ENCODE measurements around the gene ATOH8. TPM values are rescaled to one million over a fixed set of nuclear protein-coding genes. Genes with fewer than 3 reads are reported as not detected.

ATOH8 gene
- polyA plus RNA-seq, 2 of the 4 experiments (the other 2 are of a cell fraction): 1.8 to 20.0 TPM

- H3K4me1 ChIP-seq: peaks cover 24% of the 10 kb centered on the region
- no peak for FAIRE-seq
- 57% methylated on average over 9 of the region's 10 CpGs for WGBS (ENCODE audit: missing lambda C conversion rate)
- peak overlapping the region; percentile 21 to 37; a peak in 3 of 6 replicates for H3K27ac ChIP-seq
- H3K9me3 ChIP-seq: no peaks in the 10 kb centered on the region
- DNase-seq (ENCODE audit: low read depth in 1 of 2, low spot score in 1 of 2): no peak
- POLR2A ChIA-PET: no interaction called here
- CTCF ChIA-PET: interaction anchor here (0.9 to 35.1 kb wide), 50 partner anchors 11 to 658 kb away, joined by 3 to 1675 read pairs (median 6); partner anchors contain the start of genes ATOH8, GNLY and ST3GAL5
- ATAC-seq: peak; percentile 25 to 28; a peak in 3 of 6 replicates
- no peak overlapping the region for H3K4me3 ChIP-seq
- H3K4me2 ChIP-seq: no peak overlapping the region
- TF ChIP-seq RFX5 (IDR thresholded peaks at IDR 0.05) (no peak), USF2 (IDR thresholded peaks at IDR 0.05) (no peak), HMGXB4 (CRISPR knock-in tag; IDR thresholded peaks at IDR 0.05; ENCODE audit: borderline replicate concordance) (no peak), POLR2AphosphoS2 (conservative IDR thresholded peaks at IDR 0.05; ENCODE audit: low read length) (no peak), ZSCAN20 (CRISPR knock-in tag; IDR thresholded peaks at IDR 0.05) (no peak), SMC3 (IDR thresholded peaks at IDR 0.05) (no peak), MYC (IDR thresholded peaks at IDR 0.05; ENCODE audit: borderline replicate concordance, low read length) (no peak), MAZ (IDR thresholded peaks at IDR 0.05; ENCODE audit: borderline replicate concordance, low read depth, low read length) (no peak), NR3C1 (IDR thresholded peaks at IDR 0.05) (no peak), CBX8 (IDR thresholded peaks at IDR 0.05) (no peak), BHLHE40 (IDR thresholded peaks at IDR 0.05; ENCODE audit: low read depth, low read length) (no peak), ATOH8 (CRISPR knock-in tag; IDR thresholded peaks at IDR 0.05; ENCODE audit: low read depth) (no peak), SREBF2 (IDR thresholded peaks at IDR 0.05) (no peak), CHD4 (IDR thresholded peaks at IDR 0.05; ENCODE audit: borderline replicate concordance) (no peak), RCOR1 (IDR thresholded peaks at IDR 0.05; ENCODE audit: low read depth, low read length) (no peak), FOXS1 (CRISPR knock-in tag; IDR thresholded peaks at IDR 0.05) (no peak), ZFP36 (IDR thresholded peaks at IDR 0.05; ENCODE audit: borderline replicate concordance, partially characterized antibody) (no peak), KDM5A (IDR thresholded peaks at IDR 0.05) (no peak), FOSB (CRISPR knock-in tag; IDR thresholded peaks at IDR 0.05) (no peak)
Measured at GRCh38 chr2:85814802-85815550, 61.2 kb downstream of the ATOH8 start.

- Histone ChIP-seq H3K27ac (no peak overlapping the region), H3K4me3 (no peak overlapping the region), H3K9me3 (no peaks in the 10 kb centered on the region), H3K4me1 (peaks cover 10% of the 10 kb centered on the region; the same call in 2 of the 3 replicates), H3K4me2 (no peak overlapping the region)
- CTCF ChIA-PET: interaction anchor here (0.5 to 35.1 kb wide), 9 partner anchors 6 to 375 kb away, joined by 3 to 1675 read pairs (median 129); partner anchors contain the start of genes ATOH8 and IMMT
- ATAC-seq (no peak), DNase-seq (ENCODE audit: low read depth in 1 of 2, low spot score in 1 of 2) (no peak), FAIRE-seq (no peak)
- no peak for TF ChIP-seq HEYL (CRISPR knock-in tag; IDR thresholded peaks at IDR 0.05)
- TF ChIP-seq PHF8 (IDR thresholded peaks at IDR 0.05; ENCODE audit: borderline replicate concordance, low read depth): no peak
- no peak for TF ChIP-seq USF2 (IDR thresholded peaks at IDR 0.05)
- no peak for TF ChIP-seq SMC3 (IDR thresholded peaks at IDR 0.05)
- no peak for TF ChIP-seq CEBPB (IDR thresholded peaks at IDR 0.05)
- no peak for TF ChIP-seq FOSL2 (IDR thresholded peaks at IDR 0.05)
- TF ChIP-seq FOSL2 (CRISPR knock-in tag; IDR thresholded peaks at IDR 0.05): no peak
- TF ChIP-seq POLR2A (IDR thresholded peaks at IDR 0.05; ENCODE audit: low read length): no peak
- no peak for TF ChIP-seq RFX5 (IDR thresholded peaks at IDR 0.05)
- no peak for TF ChIP-seq RAD21 (conservative IDR thresholded peaks at IDR 0.05 in 1 of 2, IDR thresholded peaks at IDR 0.05 in 1 of 2)
- no peak for TF ChIP-seq GATA3 (IDR thresholded peaks at IDR 0.05; ENCODE audit: borderline replicate concordance)
- no peak for TF ChIP-seq KDM1A (IDR thresholded peaks at IDR 0.05; ENCODE audit: low read depth)
- TF ChIP-seq FOSB (CRISPR knock-in tag; IDR thresholded peaks at IDR 0.05): no peak
- WGBS (ENCODE audit: missing lambda C conversion rate): 62% methylated on average over 6 of the region's 6 CpGs
- POLR2A ChIA-PET: no interaction called here
Measured at GRCh38 chr2:85819811-85820510, 66.2 kb downstream of the ATOH8 start.

All from A549 (cell line).